Activated CD4-positive, alpha-beta T cell treated with anti-CD3 and anti-CD28 coated beads, Interleukin-2, amount 50 U/mL, for 1 hour (primary cell): ENCODE measurements around the gene TRABD2A.
"Not testable (repeated sequence)": the region's sequence is repeated elsewhere in the genome, so short reads cannot be mapped to it uniquely, and the experiment has no call there.

Source experiments
- DNase-seq: peaks from one replicate; pipeline ENCODE4 v3.0.0-alpha.2; 2020

TRABD2A gene

DNA sequence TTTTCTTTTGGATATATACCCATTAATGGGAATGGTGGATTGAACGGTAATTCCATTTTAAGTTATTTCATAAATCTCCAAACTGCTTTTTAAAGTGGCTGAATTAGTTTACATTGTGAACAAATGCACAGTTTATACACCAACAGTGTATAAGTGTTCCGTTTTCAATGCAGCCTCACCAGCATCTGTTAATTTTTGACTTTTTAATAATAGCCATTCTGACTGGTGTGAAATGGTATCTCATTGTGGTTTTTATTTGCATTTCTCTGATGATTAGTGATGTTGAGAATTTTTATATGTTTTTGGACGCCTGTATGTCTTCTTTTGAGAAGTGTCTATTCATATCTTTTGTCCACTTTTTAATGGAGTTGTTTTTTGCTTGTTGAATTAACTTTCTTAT, 107.3 kb downstream of the TRABD2A start:
- DNase-seq = not testable (repeated sequence)
